COLO668 (cell line): ENCODE results near the gene KDM5B.
"Not testable (repeated sequence)": the region's sequence is repeated elsewhere in the genome, so short reads cannot be mapped to it uniquely, and the experiment has no call there.

Source experiments
- DNase-seq: peaks from one replicate; lab custom pipeline; 2025; ENCODE audit not compliant: unreplicated experiment; lab: John Stamatoyannopoulos, UW

KDM5B gene

GRCh38 chr1:202812176-202813026 is 4.2 kb upstream of the KDM5B start:
- DNase-seq, result no peak

GRCh38 chr1:202811296-202812175 is 3.3 kb upstream of the KDM5B start:
- no peak for DNase-seq

GRCh38 chr1:202810615-202811295 is 2.5 kb upstream of the KDM5B start, which contains the start of gene PCAT6:
Gene PCAT6, plus strand, starts transcription at chr1:202810954.
- DNase-seq, result peak; percentile 96

- DNase-seq, result no peak
Observed at GRCh38 chr1:202810193-202810614, 2.0 kb upstream of the KDM5B start.

- DNase-seq, result no peak
Observed at GRCh38 chr1:202809597-202810159, 1.5 kb upstream of the KDM5B start.

GRCh38 chr1:202807451-202807925 is 733 bp downstream of the KDM5B start:
- DNase-seq, result peak; percentile 36

GRCh38 chr1:202806845-202807450 is 1.3 kb downstream of the KDM5B start:
- DNase-seq, result peak; percentile 61

GRCh38 chr1:202805886-202806844 is 2.1 kb downstream of the KDM5B start:
- DNase-seq, result no peak

GRCh38 chr1:202804126-202804525 is 4.1 kb downstream of the KDM5B start:
- DNase-seq, result no peak

- DNase-seq, result no peak
Observed at GRCh38 chr1:202802998-202803932, 5.0 kb downstream of the KDM5B start.

GRCh38 chr1:202802034-202802433 is 6.2 kb downstream of the KDM5B start:
- no peak for DNase-seq

- DNase-seq, result no peak
Observed at GRCh38 chr1:202801175-202801574, 7.0 kb downstream of the KDM5B start.

GRCh38 chr1:202800742-202801141 is 7.5 kb downstream of the KDM5B start:
- DNase-seq, result no peak

GRCh38 chr1:202798792-202799331 is 9.4 kb downstream of the KDM5B start:
- no peak for DNase-seq

- DNase-seq, result no peak
Observed at GRCh38 chr1:202798260-202798659, 10.0 kb downstream of the KDM5B start.

- DNase-seq, result no peak
Observed at GRCh38 chr1:202796670-202797069, 11.6 kb downstream of the KDM5B start.

GRCh38 chr1:202794931-202795330 is 13.3 kb downstream of the KDM5B start:
- DNase-seq, result not testable (repeated sequence)
